Vagina (tissue), 2 donors: ENCODE data around the gene UBE2G2. TPM values are rescaled to one million over a fixed set of nuclear protein-coding genes. Genes with fewer than 3 reads are reported as not detected.

Experiments
- DNase-seq, 2 donors: peaks; one replicate each; pipeline ENCODE4 v3.0.0-alpha.2; 2017; ENCODE audit errors: extremely low spot score in 2 of 2
- H3K27ac ChIP-seq: fragments of 200-600 bp; sonication (generic); one replicate; pipeline ENCODE4 v1.5.1; 2019
- H3K27me3 ChIP-seq: fragments of 200-600 bp; sonication (generic); one replicate; pipeline ENCODE4 v1.5.1; 2019
- H3K36me3 ChIP-seq, 2 donors: fragments of 200-600 bp; sonication (generic); one replicate each; pipeline ENCODE4 v1.5.1; 2017 to 2019
- H3K4me1 ChIP-seq: fragments of 200-600 bp; sonication (generic); one replicate; pipeline ENCODE4 v1.5.1; 2019
- H3K4me3 ChIP-seq, 2 donors: fragments of 200-600 bp; sonication (generic); 1 replicate in 1 of 2; 2 replicates in 1 of 2; pipeline ENCODE4 v1.5.1; 2016 to 2019
- H3K9me3 ChIP-seq: fragments of 200-600 bp; sonication (generic); one replicate; pipeline ENCODE4 v1.5.1; 2019
- CTCF ChIP-seq, 3 experiments: fragments of 450-650 bp in 2 of 3; fragments of 200-600 bp in 1 of 3; sonication (generic) in 1 of 3; IDR thresholded peaks; one replicate each; pipeline ENCODE4 v1.5.1; 2017 to 2019; ENCODE audit warnings: antibody characterized with exemption in 3 of 3, mild to moderate bottlenecking in 2 of 3, moderate library complexity in 2 of 3
- POLR2A ChIP-seq, 2 donors: fragments of 450-650 bp; IDR thresholded peaks; one replicate each; pipeline ENCODE4 v1.6.1; 2017; ENCODE audit warnings: antibody characterized with exemption in 2 of 2, mild to moderate bottlenecking in 2 of 2, moderate library complexity in 2 of 2
- POLR2AphosphoS5 ChIP-seq, 2 donors: sonication (generic); formaldehyde crosslinking; IDR thresholded peaks; one replicate each; pipeline ENCODE4 v1.9.0; 2017; ENCODE audit warnings: antibody characterized with exemption in 2 of 2, mild to moderate bottlenecking in 2 of 2, low read depth in 1 of 2; ENCODE audit not compliant: insufficient read depth in 1 of 2
- intact Hi-C: fragments of 100-400 bp; cut with DNase I; formaldehyde crosslinking; loops from one replicate; pipeline ENCODE4 v1.15.1; 2023
- total RNA-seq: library from RNA; depleted of rRNA; stranded (reverse); fragments of >200 nt; gene quantifications from one replicate; pipeline ENCODE4 v1.2.3, GENCODE V29; 2016

Gene UBE2G2
- total RNA-seq, 1 donor from 2014 or later = 96.5 TPM

- H3K4me3 ChIP-seq = no peak overlapping the region
- no peaks in the 10 kb centered on the region for H3K36me3 ChIP-seq
- intact Hi-C loops = no loop called here
- no peak for TF ChIP-seq CTCF (IDR thresholded peaks at IDR 0.05)
- no peak for TF ChIP-seq POLR2A (IDR thresholded peaks at IDR 0.05)
- no peak for TF ChIP-seq POLR2AphosphoS5 (IDR thresholded peaks at IDR 0.05; ENCODE audit: insufficient read depth in 1 of 2, low read depth in 1 of 2)
- H3K4me1 ChIP-seq = peaks cover 23% of the 10 kb centered on the region
- no peak overlapping the region for H3K27ac ChIP-seq
- no peak for DNase-seq
- H3K9me3 ChIP-seq = no peaks in the 10 kb centered on the region
- no peaks in the 10 kb centered on the region for H3K27me3 ChIP-seq
Measured at GRCh38 chr21:44793592-44794374, 7.8 kb downstream of the UBE2G2 start.

GRCh38 chr21:44792702-44793591, 8.7 kb downstream of the UBE2G2 start:
- H3K27ac ChIP-seq = no peak overlapping the region
- DNase-seq = no peak

GRCh38 chr21:44791993-44792392, 9.6 kb downstream of the UBE2G2 start:
- DNase-seq = no peak
- Histone ChIP-seq H3K4me3 (no peak overlapping the region), H3K27me3 (no peaks in the 10 kb centered on the region), H3K36me3 (no peaks in the 10 kb centered on the region), H3K9me3 (no peaks in the 10 kb centered on the region), H3K4me1 (peaks cover 28% of the 10 kb centered on the region), H3K27ac (no peak overlapping the region)
- TF ChIP-seq POLR2AphosphoS5 (IDR thresholded peaks at IDR 0.05; ENCODE audit: insufficient read depth in 1 of 2, low read depth in 1 of 2) (no peak), POLR2A (IDR thresholded peaks at IDR 0.05) (no peak), CTCF (IDR thresholded peaks at IDR 0.05) (no peak)
- intact Hi-C loops = no loop called here

More at GRCh38 chr21:44792702-44793591, 8.7 kb downstream of the UBE2G2 start:
- no peaks in the 10 kb centered on the region for H3K36me3 ChIP-seq
- H3K4me1 ChIP-seq = peaks cover 23% of the 10 kb centered on the region
- H3K27me3 ChIP-seq = no peaks in the 10 kb centered on the region
- TF ChIP-seq POLR2A (IDR thresholded peaks at IDR 0.05) (no peak), CTCF (IDR thresholded peaks at IDR 0.05) (peak in 2 of 3 experiments; percentile 55 to 69), POLR2AphosphoS5 (IDR thresholded peaks at IDR 0.05; ENCODE audit: insufficient read depth in 1 of 2, low read depth in 1 of 2) (peak in 1 of 2 donors; percentile 26)
- no peak overlapping the region for H3K4me3 ChIP-seq
- intact Hi-C loops = no loop called here
- no peaks in the 10 kb centered on the region for H3K9me3 ChIP-seq

GRCh38 chr21:44791246-44791645, 10.4 kb downstream of the UBE2G2 start:
- Histone ChIP-seq H3K36me3 (no peaks in the 10 kb centered on the region), H3K4me1 (peaks cover 36% of the 10 kb centered on the region), H3K9me3 (no peaks in the 10 kb centered on the region), H3K4me3 (no peak overlapping the region), H3K27ac (no peak overlapping the region), H3K27me3 (no peaks in the 10 kb centered on the region)
- intact Hi-C loops = no loop called here
- no peak for DNase-seq
- no peak for TF ChIP-seq POLR2AphosphoS5 (IDR thresholded peaks at IDR 0.05; ENCODE audit: insufficient read depth in 1 of 2, low read depth in 1 of 2)
- TF ChIP-seq POLR2A (IDR thresholded peaks at IDR 0.05) = no peak
- TF ChIP-seq CTCF (IDR thresholded peaks at IDR 0.05) = no peak
